DMS153 treated with DMSO at 0.1 percent for 48 hours (cell line): ENCODE data around the gene MS4A6E.

Experiments
- DNase-seq: peaks from one replicate; lab custom pipeline; 2025; ENCODE audit not compliant: unreplicated experiment; lab: John Stamatoyannopoulos, UW

The MS4A6E gene

DNA sequence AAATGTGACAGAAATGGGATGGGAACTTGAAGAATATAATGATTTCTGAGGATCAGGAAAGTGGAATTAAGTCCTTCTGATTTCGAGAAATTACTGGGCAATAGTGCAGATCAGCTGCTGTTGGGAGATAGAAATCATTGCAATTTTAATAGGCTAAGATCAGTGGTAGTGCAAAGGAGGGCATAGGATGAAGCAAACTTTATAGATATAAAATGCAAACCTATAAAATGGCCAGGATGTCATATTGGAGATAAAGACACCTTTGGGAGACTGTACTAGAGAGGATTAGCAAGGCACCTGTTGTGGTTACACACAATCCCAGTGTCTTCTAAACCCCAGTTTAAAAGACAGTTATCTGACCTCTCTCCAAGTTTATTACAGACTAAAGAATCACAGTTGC lies 44.8 kb downstream of the MS4A6E start:
- DNase-seq, result no peak

DNA sequence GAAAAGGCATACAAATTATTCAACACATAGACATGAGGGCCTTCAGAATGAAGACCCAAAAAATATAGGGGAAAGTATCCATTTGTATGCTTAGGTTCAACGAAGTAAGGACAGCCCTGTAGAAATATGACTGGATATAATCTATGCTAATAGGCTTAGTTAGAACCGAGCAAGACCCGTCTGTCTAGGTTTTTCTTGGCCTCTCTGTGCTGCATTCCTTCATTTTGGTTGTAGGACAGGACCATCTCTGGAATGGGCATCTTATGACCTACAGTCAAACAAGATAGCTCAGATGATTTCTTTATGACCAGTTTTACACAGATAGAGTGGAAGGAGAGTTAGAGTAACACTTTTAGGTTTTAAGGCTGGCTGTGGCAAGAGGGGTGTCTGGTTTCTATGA lies 45.7 kb downstream of the MS4A6E start:
- DNase-seq, result no peak

DNA sequence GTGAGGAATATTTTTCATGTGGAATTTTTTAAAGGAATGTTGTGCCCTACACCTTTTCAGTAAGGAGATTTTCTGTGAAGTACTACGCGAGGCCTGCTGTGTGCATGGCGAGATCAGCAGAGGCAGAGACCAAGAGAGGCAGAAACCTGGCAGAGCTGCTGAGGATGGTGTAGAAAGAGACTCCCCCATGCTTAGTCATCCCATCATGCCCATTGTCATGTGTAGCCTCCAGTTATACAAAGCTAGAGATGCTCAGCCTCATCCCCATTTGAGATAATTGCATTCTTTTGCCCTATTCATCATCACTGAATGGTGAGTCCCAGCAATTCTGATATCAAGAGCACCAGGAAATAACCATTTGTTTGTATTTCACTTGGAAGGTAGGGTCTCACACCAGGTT lies 48.3 kb downstream of the MS4A6E start:
- no peak for DNase-seq

DNA sequence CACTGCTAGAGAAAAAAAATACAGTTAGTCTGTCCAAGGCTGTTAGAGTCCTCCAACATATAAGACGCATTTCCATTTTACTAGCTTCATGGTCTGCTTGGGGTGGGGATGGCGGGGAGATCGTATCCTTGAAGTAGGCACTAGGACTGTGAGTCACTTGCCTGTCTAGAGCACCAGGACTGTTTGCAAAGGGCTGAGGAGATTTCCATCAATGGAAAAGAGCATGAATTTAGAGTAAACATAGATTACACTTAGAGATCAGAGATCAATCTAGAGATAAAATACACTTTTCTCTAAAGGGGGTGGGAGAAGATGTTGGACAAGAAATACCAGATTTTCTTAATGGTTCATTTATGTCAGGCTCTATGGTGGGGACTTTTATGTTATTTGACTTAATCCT lies 49.5 kb downstream of the MS4A6E start:
- DNase-seq, result no peak

DNA sequence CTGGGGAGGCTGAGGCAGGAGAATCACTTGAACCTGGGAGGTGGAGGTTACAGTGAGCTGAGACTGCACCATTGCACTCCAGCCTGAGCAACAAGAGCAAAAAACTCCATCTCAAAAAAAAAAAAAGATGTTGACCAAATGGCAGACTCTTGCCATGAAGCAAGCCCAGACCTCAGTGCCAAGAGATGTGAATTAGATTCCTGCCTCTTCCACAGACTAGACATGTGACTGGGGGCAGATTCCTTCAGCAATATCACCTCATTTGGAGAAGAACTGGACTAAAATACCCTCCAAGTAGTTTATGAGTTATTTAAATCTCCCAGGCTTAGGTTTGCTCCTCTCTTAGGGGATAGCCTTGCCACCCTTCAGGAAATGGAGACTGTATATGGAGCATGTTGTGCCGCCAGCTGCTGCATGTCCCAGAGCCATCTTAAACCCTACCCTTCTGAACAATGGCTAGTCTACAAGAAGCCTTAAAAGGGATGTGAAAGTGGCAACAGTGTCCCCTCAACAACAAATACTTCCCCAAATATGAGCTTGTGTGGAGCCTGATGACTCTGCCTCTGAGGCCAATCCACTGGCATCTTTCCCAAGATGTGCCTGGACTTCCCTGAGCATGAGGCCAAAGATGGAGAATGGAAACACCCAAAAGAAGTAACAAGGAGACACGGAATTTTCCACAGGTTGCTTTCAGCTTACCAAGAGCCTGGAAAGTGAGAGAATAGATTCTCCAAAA lies 50.5 kb downstream of the MS4A6E start:
- no peak for DNase-seq

DNA sequence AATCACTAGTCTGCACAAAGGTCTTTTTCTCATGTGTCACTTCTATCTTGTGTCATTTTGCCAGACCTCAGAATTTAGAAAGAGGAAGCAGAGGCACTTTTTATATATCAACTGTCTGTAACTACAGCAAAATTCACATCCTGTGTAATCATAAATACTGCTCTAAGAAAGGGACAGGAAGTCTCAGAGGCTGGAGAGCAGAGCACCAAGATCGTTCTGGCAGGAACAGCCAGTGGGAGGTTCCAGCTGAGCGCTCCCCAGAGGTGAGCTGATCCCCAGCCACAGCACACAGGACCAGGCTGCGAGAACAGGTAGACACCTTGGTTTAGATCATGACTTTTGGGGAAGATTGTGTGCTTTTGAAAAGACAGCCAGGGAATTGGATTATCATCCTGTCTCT lies 51.3 kb downstream of the MS4A6E start, which contains the start of gene MS4A7:
Gene MS4A7 (plus strand): TSS at position 179 of the 400 bp plus-strand sequence. CDS start 4,610 bp downstream, outside the sequence.
- DNase-seq, result no peak

DNA sequence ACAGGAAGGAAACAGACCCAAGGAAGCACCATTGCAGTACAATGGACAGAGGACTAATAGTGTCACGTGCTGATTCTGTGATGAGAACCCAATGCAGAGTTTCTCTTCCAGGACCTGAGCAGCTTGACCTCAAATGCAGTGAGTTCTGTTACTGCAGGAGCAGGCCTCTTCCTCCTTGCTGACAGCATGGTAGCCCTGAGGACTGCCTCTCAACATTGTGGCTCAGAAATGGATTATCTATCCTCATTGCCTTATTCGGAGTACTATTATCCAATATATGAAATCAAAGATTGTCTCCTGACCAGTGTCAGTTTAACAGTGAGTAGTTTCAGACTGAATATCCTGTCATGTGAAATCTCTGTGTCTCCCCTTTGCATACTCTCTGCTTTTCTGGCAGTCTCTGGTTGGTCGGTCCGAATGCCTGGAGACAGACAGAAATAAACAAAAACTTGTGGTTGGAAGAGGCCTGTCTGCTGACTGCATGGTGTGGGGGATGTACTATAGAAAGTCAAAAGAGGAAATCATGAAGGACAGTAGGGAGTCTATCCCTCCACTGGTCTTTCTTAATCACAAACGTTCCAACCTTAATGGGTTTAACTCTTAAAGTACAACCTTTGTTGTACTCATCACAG lies 62.3 kb downstream of the MS4A6E start:
- no peak for DNase-seq

DNA sequence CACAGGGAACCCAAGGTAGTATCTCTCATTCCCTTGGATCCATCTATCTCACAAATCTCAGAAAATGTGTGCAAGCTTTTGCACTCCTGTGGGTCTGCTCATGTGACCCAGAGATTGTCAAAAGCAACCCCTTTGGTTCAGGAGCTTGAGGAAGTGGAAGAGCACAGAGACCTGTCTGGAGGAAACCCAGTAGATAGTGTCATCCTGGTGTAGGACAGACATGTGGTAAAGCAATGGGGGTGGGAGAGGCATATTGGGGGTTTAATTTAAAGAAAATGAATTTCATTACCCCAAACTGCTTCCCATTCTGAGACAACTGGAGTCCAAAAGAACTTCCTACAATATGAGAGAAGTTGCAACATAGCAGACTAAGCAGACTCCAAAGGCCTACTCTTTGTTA lies 63.4 kb downstream of the MS4A6E start:
- no peak for DNase-seq
